HEK293 (cell line): ENCODE measurements around the gene ARF4.

Source experiments
- CTCF ChIA-PET: fragments of 350-600 bp; formaldehyde crosslinking; extraction: SDS; loops from one replicate; lab custom pipeline; 2021; ENCODE audit warnings: antibody characterized with exemption; lab: Yijun Ruan, JAX
- POLR2A ChIA-PET: fragments of 300-600 bp; formaldehyde crosslinking; extraction: SDS; loops from one replicate; lab custom pipeline; 2020; ENCODE audit warnings: antibody characterized with exemption, inconsistent platforms; lab: Yijun Ruan, JAX
- H3K27ac ChIP-seq: fragments of 200-500 bp; sonication (Bioruptor generic); 2 replicates; pipeline ENCODE4 v1.5.1; 2014; ENCODE audit warnings: low read depth, low read length, control low read depth, inconsistent platforms; ENCODE audit errors: extremely low read depth
- H3K36me3 ChIP-seq, 2 experiments: fragments of 200-500 bp in 1 of 2; sonication (Bioruptor generic) in 1 of 2; 1 replicate in 1 of 2; 2 replicates in 1 of 2; pipeline ENCODE4 v1.5.1; 2014 to 2017; ENCODE audit warnings: inconsistent platforms in 2 of 2, low read length in 2 of 2; ENCODE audit not compliant: control insufficient read depth in 2 of 2, insufficient read depth in 1 of 2
- H3K4me1 ChIP-seq: fragments of 200-500 bp; sonication (Bioruptor generic); 2 replicates; pipeline ENCODE4 v1.5.1; 2014; ENCODE audit warnings: mild to moderate bottlenecking, low read length, inconsistent platforms; ENCODE audit not compliant: control insufficient read depth, insufficient read depth
- H3K4me3 ChIP-seq: 2 replicates; pipeline ENCODE4 v1.5.1; 2011; ENCODE audit warnings: low read depth, mild to moderate bottlenecking, control low read depth, low read length, moderate library complexity
- H3K9me3 ChIP-seq: fragments of 200-500 bp; sonication (Bioruptor generic); 2 replicates; pipeline ENCODE4 v1.5.1; 2014; ENCODE audit warnings: low read depth, low read length, inconsistent platforms; ENCODE audit not compliant: control insufficient read depth, insufficient read depth
- BCL11B ChIP-seq: fragments of 450-650 bp; formaldehyde crosslinking; IDR thresholded peaks from 2 replicates; pipeline ENCODE4 v1.5.1; 2016; ENCODE audit warnings: low read depth, missing biosample characterization, missing genetic modification characterization
- GFI1B ChIP-seq: fragments of 450-650 bp; formaldehyde crosslinking; IDR thresholded peaks from 2 replicates; pipeline ENCODE4 v1.5.1; 2016; ENCODE audit warnings: missing biosample characterization, missing genetic modification characterization
- GLI4 ChIP-seq: fragments of 450-650 bp; formaldehyde crosslinking; IDR thresholded peaks from 2 replicates; pipeline ENCODE4 v1.5.1; 2016; ENCODE audit warnings: missing biosample characterization, missing genetic modification characterization
- GLIS2 ChIP-seq: fragments of 450-650 bp; formaldehyde crosslinking; IDR thresholded peaks from 2 replicates; pipeline ENCODE4 v1.5.1; 2016; ENCODE audit warnings: missing biosample characterization, missing genetic modification characterization
- MZF1 ChIP-seq: fragments of 450-650 bp; formaldehyde crosslinking; IDR thresholded peaks from 2 replicates; pipeline ENCODE4 v1.5.1; 2017; ENCODE audit warnings: missing biosample characterization, missing genetic modification characterization, borderline replicate concordance
- PATZ1 ChIP-seq: fragments of 450-650 bp; formaldehyde crosslinking; IDR thresholded peaks from 2 replicates; pipeline ENCODE4 v1.5.1; 2016; ENCODE audit warnings: missing biosample characterization, missing genetic modification characterization
- PRDM1 ChIP-seq: fragments of 450-650 bp; formaldehyde crosslinking; IDR thresholded peaks from 2 replicates; pipeline ENCODE4; 2016; ENCODE audit warnings: missing biosample characterization, missing genetic modification characterization
- PRDM10 ChIP-seq: fragments of 450-650 bp; formaldehyde crosslinking; IDR thresholded peaks from 2 replicates; pipeline ENCODE4 v1.5.1; 2016; ENCODE audit warnings: missing biosample characterization, missing genetic modification characterization
- ZFP69B ChIP-seq: fragments of 450-650 bp; formaldehyde crosslinking; IDR thresholded peaks from 2 replicates; pipeline ENCODE4 v1.5.1; 2016; ENCODE audit warnings: missing biosample characterization, missing genetic modification characterization
- ZNF121 ChIP-seq: fragments of 450-650 bp; formaldehyde crosslinking; IDR thresholded peaks from 2 replicates; pipeline ENCODE4 v1.5.1; 2016; ENCODE audit warnings: missing biosample characterization, missing genetic modification characterization
- ZNF366 ChIP-seq: fragments of 450-650 bp; formaldehyde crosslinking; conservative IDR thresholded peaks from 2 replicates; pipeline ENCODE4 v1.5.1; 2016; ENCODE audit warnings: missing biosample characterization, missing genetic modification characterization
- ZNF639 ChIP-seq: fragments of 450-650 bp; formaldehyde crosslinking; IDR thresholded peaks from 2 replicates; pipeline ENCODE4 v1.5.1; 2016; ENCODE audit warnings: missing biosample characterization, missing genetic modification characterization
- ZSCAN30 ChIP-seq: fragments of 450-650 bp; IDR thresholded peaks from 2 replicates; pipeline ENCODE4 v1.5.1; 2018; ENCODE audit warnings: missing biosample characterization, mild to moderate bottlenecking, missing genetic modification characterization, moderate library complexity
- ZSCAN4 ChIP-seq: fragments of 450-650 bp; formaldehyde crosslinking; IDR thresholded peaks from 2 replicates; pipeline ENCODE4 v1.5.1; 2017; ENCODE audit warnings: missing biosample characterization, missing genetic modification characterization
- ZXDB ChIP-seq: fragments of 450-650 bp; formaldehyde crosslinking; IDR thresholded peaks from 2 replicates; pipeline ENCODE4 v1.5.1; 2016; ENCODE audit warnings: missing biosample characterization, missing genetic modification characterization

Gene ARF4

GRCh38 chr3:57604971-57605370 is 7.8 kb upstream of the ARF4 start (continued):
- TF ChIP-seq ZXDB (tag by site-specific recombination) (no peak), MZF1 (no peak)

GRCh38 chr3:57600195-57600594 is 3.1 kb upstream of the ARF4 start:
- CTCF ChIA-PET = no interaction called here
- H3K36me3 ChIP-seq = peaks cover 0 to 7% of the 10 kb centered on the region in 2 experiments; a peak in 2 of 3 replicates

DNA sequence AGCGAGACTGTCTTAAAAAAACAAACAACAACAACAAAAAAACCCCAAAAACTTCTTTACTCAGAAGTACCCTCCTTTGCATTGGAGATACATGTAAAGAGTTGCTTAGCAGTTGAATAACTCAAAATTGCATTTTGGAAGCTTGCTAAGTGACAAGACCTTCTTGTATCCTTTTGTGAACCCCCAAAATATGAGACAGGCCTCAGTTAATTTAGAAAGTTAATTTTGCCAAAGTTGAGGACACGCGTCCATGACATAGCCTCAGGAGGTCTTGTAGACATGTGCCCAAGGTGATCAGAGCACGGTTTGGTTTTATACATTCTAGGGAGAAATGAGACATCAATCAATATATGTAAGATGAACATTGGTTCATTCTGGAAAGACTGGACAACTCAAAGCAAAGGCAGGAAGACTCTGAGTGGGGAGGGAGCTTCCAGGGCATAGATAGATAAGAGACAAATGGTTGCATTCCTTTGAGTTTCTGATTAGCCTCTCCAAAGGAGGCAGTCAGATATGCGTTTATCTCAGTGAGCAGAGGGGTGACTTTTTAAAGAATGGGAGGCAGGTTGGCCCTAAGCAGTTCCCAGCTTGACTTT is 1.7 kb upstream of the ARF4 start:
- no peak for TF ChIP-seq ZNF121 (tag by site-specific recombination)
- Histone ChIP-seq H3K27ac (peak overlapping the region; percentile 75; the same call in 1 of the 2 replicates), H3K4me3 (peak overlapping the region; percentile 73; the same call in 1 of the 2 replicates), H3K36me3 (peaks cover 0 to 12% of the 10 kb centered on the region in 2 experiments; a peak in 2 of 3 replicates), H3K4me1 (no peaks in the 10 kb centered on the region), H3K9me3 (no peaks in the 10 kb centered on the region)
- CTCF ChIA-PET = interaction anchor here (0.7 kb wide), 1 partner anchor 48 kb away, joined by 3 read pairs; no protein-coding TSS in a partner anchor
- POLR2A ChIA-PET = no interaction called here

More at GRCh38 chr3:57600195-57600594, 3.1 kb upstream of the ARF4 start:
- POLR2A ChIA-PET = interaction anchor here (0.6 kb wide), 1 partner anchor 19 kb away, joined by 6 read pairs; no protein-coding TSS in a partner anchor
- TF ChIP-seq PRDM1 (tag by site-specific recombination) (peak; percentile 85), ZNF366 (tag by site-specific recombination) (peak; percentile 53; the same call in 1 of the 2 replicates), GFI1B (tag by site-specific recombination) (no peak)
- TF ChIP-seq, all 188 proteins: peak for 2
- Histone ChIP-seq H3K9me3 (no peaks in the 10 kb centered on the region), H3K4me1 (no peaks in the 10 kb centered on the region), H3K4me3 (no peak overlapping the region), H3K27ac (no peak overlapping the region)

DNA sequence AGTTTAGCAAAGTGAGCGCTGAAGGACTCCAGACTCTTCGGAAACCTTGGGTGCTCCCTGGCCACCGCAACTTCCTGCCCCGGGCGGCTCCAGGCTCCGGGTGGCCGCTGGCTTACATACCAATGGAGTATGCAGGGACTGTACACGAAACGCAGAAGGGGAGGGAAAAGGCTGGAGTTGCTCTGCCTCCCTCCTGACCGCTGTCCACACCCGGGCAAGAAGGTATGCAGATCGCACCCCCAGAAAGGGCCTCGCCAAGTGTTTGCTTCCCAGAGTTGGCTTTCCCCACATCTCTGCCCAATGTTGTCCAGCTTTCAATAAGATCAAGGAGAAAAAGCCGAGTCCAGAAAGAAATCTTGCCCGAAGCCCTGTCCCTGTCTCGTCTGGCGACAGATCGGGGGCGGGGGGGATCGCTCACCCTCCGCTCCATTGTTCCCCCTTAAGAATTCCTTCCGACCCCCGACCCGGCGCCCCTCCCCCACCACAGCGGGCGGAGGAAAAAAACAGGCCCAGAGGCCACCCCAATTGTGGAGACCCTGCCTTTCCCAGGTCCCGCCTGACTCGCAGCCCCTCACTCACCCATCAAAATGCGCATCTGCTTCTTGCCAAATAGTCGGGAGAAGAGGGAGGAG is 533 bp downstream of the ARF4 start:
- no peaks in the 10 kb centered on the region for H3K9me3 ChIP-seq
- H3K36me3 ChIP-seq = peaks cover 0 to 5% of the 10 kb centered on the region in 2 experiments; a peak in 2 of 3 replicates
- H3K27ac ChIP-seq = peak overlapping the region; percentile 73
- peak overlapping the region; percentile 86 for H3K4me3 ChIP-seq
- ChIA-PET POLR2A (interaction anchor here (0.7 to 1.4 kb wide), 7 partner anchors 30 to 369 kb away, joined by 3 to 11 read pairs (median 4); partner anchors contain the start of genes APPL1, DENND6A and PDE12), CTCF (interaction anchor here (0.6 to 0.7 kb wide), 3 partner anchors 88 to 308 kb away, joined by 3 to 4 read pairs (median 3); no protein-coding TSS in a partner anchor)
- H3K4me1 ChIP-seq = no peaks in the 10 kb centered on the region
- TF ChIP-seq BCL11B (tag by site-specific recombination) = no peak
- TF ChIP-seq ZFP69B (tag by site-specific recombination) = 0 out of 2 replicates have a peak, but pooled peaks have one; percentile 18
- TF ChIP-seq ZNF639 (tag by site-specific recombination) = 0 out of 2 replicates have a peak, but pooled peaks have one; percentile 13
- TF ChIP-seq ZSCAN30 = peak; percentile 100
- no peak for TF ChIP-seq GLI4 (tag by site-specific recombination)
- TF ChIP-seq GLIS2 (tag by site-specific recombination) = peak; percentile 64
- peak; percentile 48; the same call in 1 of the 2 replicates for TF ChIP-seq PATZ1 (tag by site-specific recombination)
- TF ChIP-seq ZSCAN4 (tag by site-specific recombination) = 0 out of 2 replicates have a peak, but pooled peaks have one; percentile 16
- TF ChIP-seq PRDM10 = peak; percentile 65
